Measurements from ENCODE around the gene RELN. TPM values are rescaled to one million over a fixed set of nuclear protein-coding genes. Genes with fewer than 3 reads are reported as not detected.

RELN gene
- total and polyA plus RNA-seq, 10 of the 15 experiments (the other 5 are each of a cell fraction or from before 2014, with no cell fraction given), result 0.11 to 0.21 TPM; not detected in 8

- no peaks in the 10 kb centered on the region for H3K9me3 ChIP-seq (replicated peaks; ENCODE audit: control insufficient read depth, insufficient read depth, low read length)
- SMC1A ChIA-PET (ENCODE audit: uncharacterized antibody, unreplicated experiment), result no interaction called here
Observed at GRCh38 chr7:103542470-103542869, 447.0 kb downstream of the RELN start.

More at GRCh38 chr7:103542470-103542869, 447.0 kb downstream of the RELN start:
- POLR2A ChIA-PET, result no interaction called here
- Histone ChIP-seq H3K36me3 (ENCODE audit: control insufficient read depth in 2 of 2, insufficient read depth in 2 of 2, low read length in 1 of 2) (no peaks in the 10 kb centered on the region), H3K4me2 (ENCODE audit: control insufficient read depth, insufficient read depth) (no peak overlapping the region), H3K4me1 (ENCODE audit: control insufficient read depth, insufficient read depth, low read length) (no peaks in the 10 kb centered on the region), H2AFZ (ENCODE audit: control insufficient read depth, low read depth, low read length) (no peak overlapping the region), H3K9ac (ENCODE audit: control insufficient read depth, insufficient read depth, low read length) (no peak overlapping the region), H3K27me3 (replicated peaks in 1 of 2; ENCODE audit: control insufficient read depth in 2 of 2, insufficient read depth in 2 of 2, low read length in 1 of 2) (no peaks in the 10 kb centered on the region), H3K27ac (ENCODE audit: control insufficient read depth, insufficient read depth) (no peak overlapping the region), H3K79me2 (ENCODE audit: control insufficient read depth, insufficient read depth, low read length) (no peaks in the 10 kb centered on the region), H4K20me1 (ENCODE audit: control insufficient read depth, insufficient read depth) (no peaks in the 10 kb centered on the region), H3K4me3 (no peak overlapping the region)
- no TSS peak for BruUV-seq (replicated peaks)
- RAD21 ChIA-PET (ENCODE audit: unreplicated experiment), result no interaction called here
- TF ChIP-seq GABPA (IDR thresholded peaks at IDR 0.05; ENCODE audit: low read depth), result no peak
- TF ChIP-seq YY1 (IDR thresholded peaks at IDR 0.05; ENCODE audit: low read depth, low read length), result no peak
- TF ChIP-seq, protein P1, sequence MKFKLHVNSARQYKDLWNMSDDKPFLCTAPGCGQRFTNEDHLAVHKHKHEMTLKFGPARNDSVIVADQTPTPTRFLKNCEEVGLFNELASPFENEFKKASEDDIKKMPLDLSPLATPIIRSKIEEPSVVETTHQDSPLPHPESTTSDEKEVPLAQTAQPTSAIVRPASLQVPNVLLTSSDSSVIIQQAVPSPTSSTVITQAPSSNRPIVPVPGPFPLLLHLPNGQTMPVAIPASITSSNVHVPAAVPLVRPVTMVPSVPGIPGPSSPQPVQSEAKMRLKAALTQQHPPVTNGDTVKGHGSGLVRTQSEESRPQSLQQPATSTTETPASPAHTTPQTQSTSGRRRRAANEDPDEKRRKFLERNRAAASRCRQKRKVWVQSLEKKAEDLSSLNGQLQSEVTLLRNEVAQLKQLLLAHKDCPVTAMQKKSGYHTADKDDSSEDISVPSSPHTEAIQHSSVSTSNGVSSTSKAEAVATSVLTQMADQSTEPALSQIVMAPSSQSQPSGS (IDR thresholded peaks at IDR 0.05; ENCODE audit: low read length), result no peak
- no peak for TF ChIP-seq CTCF (IDR thresholded peaks at IDR 0.05 in 2 of 3, conservative IDR thresholded peaks at IDR 0.05 in 1 of 3; ENCODE audit: control insufficient read depth in 2 of 3, extremely low read depth in 1 of 3, insufficient read depth in 1 of 3, low read depth in 3 of 3, low read length in 3 of 3)
- WGBS (ENCODE audit: insufficient coverage, insufficient replicate concordance, low lambda C conversion rate, missing lambda C conversion rate), result 61% methylated on average over 5 of the region's 5 CpGs
- ATAC-seq, result no peak
- in situ Hi-C loops (cut with MboI) (no loop called here), intact Hi-C loops (cut with micrococcal nuclease; ENCODE audit: unreplicated experiment) (no loop called here)
- no peak for DNase-seq (ENCODE audit: low read depth, low spot score)
- no peak for FAIRE-seq
- CTCF ChIA-PET, result no interaction called here

Data from GM12878 (cell line).